Measurements from ENCODE around the gene NINL.

The NINL gene

DNA sequence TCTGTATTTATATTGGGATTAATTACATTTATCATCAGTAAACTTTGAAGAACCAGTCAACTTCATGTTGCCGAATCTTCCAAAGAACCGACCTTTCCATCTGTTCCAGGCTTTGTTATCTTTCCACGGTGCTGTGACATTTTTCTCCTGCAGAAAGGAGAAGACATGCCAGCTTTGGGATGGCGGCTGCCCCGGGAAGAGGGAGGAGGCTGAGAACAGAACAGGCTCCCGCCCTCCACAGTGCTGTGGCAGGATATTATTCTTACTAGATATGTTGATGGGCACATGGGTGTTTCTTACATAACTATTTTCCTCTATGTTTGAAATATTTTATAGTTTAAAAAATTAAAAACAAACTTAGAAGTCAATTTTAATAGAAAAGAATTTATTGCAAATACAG is 133.0 kb downstream of the NINL start:
- no peaks in the 10 kb centered on the region for H3F3A ChIP-seq (ENCODE audit: control insufficient read depth, insufficient read depth)

DNA sequence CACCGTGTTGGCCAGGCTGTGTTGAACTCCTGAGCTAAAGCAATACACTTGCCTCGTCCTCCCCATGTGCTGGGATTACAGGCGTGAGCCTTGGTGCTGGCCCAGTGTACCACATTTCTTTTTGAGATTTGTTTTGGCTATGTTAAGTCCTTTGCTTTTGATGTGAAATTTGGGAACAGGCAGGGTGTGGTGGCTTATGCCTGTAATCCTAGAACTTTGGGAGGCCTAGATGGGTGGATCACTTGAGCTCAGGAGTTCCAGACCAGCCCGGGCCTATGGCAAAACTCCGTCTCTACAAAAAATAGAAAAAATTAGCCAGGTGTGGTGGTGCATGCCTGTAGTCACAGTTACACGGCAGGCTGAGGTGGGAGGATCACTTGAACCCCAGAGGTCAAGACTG is 137.7 kb downstream of the NINL start:
- no peaks in the 10 kb centered on the region for H3F3A ChIP-seq (ENCODE audit: control insufficient read depth, insufficient read depth)
- H3K9me2 ChIP-seq (replicated peaks; ENCODE audit: control insufficient read depth, low read length): no peaks in the 10 kb centered on the region
- no peaks in the 10 kb centered on the region for H3K27me3 ChIP-seq (ENCODE audit: control insufficient read depth, low read length)
- no peak overlapping the region for H3K27ac ChIP-seq (ENCODE audit: low read depth, low read length)
- H3K4me1 ChIP-seq (ENCODE audit: control insufficient read depth, low read length): no peaks in the 10 kb centered on the region
- TF ChIP-seq EZH2phosphoT487 (IDR thresholded peaks at IDR 0.05; ENCODE audit: borderline replicate concordance, low read length): no peak
- TF ChIP-seq, protein P1, sequence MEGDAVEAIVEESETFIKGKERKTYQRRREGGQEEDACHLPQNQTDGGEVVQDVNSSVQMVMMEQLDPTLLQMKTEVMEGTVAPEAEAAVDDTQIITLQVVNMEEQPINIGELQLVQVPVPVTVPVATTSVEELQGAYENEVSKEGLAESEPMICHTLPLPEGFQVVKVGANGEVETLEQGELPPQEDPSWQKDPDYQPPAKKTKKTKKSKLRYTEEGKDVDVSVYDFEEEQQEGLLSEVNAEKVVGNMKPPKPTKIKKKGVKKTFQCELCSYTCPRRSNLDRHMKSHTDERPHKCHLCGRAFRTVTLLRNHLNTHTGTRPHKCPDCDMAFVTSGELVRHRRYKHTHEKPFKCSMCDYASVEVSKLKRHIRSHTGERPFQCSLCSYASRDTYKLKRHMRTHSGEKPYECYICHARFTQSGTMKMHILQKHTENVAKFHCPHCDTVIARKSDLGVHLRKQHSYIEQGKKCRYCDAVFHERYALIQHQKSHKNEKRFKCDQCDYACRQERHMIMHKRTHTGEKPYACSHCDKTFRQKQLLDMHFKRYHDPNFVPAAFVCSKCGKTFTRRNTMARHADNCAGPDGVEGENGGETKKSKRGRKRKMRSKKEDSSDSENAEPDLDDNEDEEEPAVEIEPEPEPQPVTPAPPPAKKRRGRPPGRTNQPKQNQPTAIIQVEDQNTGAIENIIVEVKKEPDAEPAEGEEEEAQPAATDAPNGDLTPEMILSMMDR (IDR thresholded peaks at IDR 0.05; ENCODE audit: low read depth, low read length, poor library complexity, severe bottlenecking): no peak
- no peak overlapping the region for H3K4me3 ChIP-seq (ENCODE audit: low read length)
- H3K36me3 ChIP-seq (ENCODE audit: control insufficient read depth, low read length): peaks cover 56% of the 10 kb centered on the region
- no peak overlapping the region for H3K4me2 ChIP-seq (ENCODE audit: low read length)
- peaks cover 2% of the 10 kb centered on the region; the same call in 1 of the 2 replicates for H3K9me3 ChIP-seq (ENCODE audit: control insufficient read depth, insufficient read depth, low read length)
- no peaks in the 10 kb centered on the region for H3K79me2 ChIP-seq (ENCODE audit: control insufficient read depth, low read length)
- no peaks in the 10 kb centered on the region for H4K20me1 ChIP-seq (ENCODE audit: control insufficient read depth, insufficient read depth, low read depth, low read length)

More for the DNA sequence above, 133.0 kb downstream of the NINL start:
- H3K9me2 ChIP-seq (replicated peaks; ENCODE audit: control insufficient read depth, low read length): no peaks in the 10 kb centered on the region
- no peaks in the 10 kb centered on the region for H4K20me1 ChIP-seq (ENCODE audit: control insufficient read depth, insufficient read depth, low read depth, low read length)
- H3K79me2 ChIP-seq (ENCODE audit: control insufficient read depth, low read length): no peaks in the 10 kb centered on the region
- H3K4me3 ChIP-seq (ENCODE audit: low read length): no peak overlapping the region
- no peaks in the 10 kb centered on the region for H3K27me3 ChIP-seq (ENCODE audit: control insufficient read depth, low read length)
- H3K27ac ChIP-seq (ENCODE audit: low read depth, low read length): no peak overlapping the region
- H3K9me3 ChIP-seq (ENCODE audit: control insufficient read depth, insufficient read depth, low read length): peaks cover under 1% of the 10 kb centered on the region; the same call in 1 of the 2 replicates
- H3K36me3 ChIP-seq (ENCODE audit: control insufficient read depth, low read length): peaks cover 14% of the 10 kb centered on the region
- H3K4me2 ChIP-seq (ENCODE audit: low read length): no peak overlapping the region
- no peaks in the 10 kb centered on the region for H3K4me1 ChIP-seq (ENCODE audit: control insufficient read depth, low read length)
- TF ChIP-seq, protein P1 (IDR thresholded peaks at IDR 0.05; ENCODE audit: low read depth, low read length, poor library complexity, severe bottlenecking): no peak
- TF ChIP-seq EZH2phosphoT487 (IDR thresholded peaks at IDR 0.05; ENCODE audit: borderline replicate concordance, low read length): no peak

- H3K9me3 ChIP-seq (ENCODE audit: control insufficient read depth, insufficient read depth, low read length): peaks cover 2% of the 10 kb centered on the region; the same call in 1 of the 2 replicates
- no peak overlapping the region for H3K4me3 ChIP-seq (ENCODE audit: low read length)
- no peaks in the 10 kb centered on the region for H3K79me2 ChIP-seq (ENCODE audit: control insufficient read depth, low read length)
- no peaks in the 10 kb centered on the region for H3F3A ChIP-seq (ENCODE audit: control insufficient read depth, insufficient read depth)
- H3K36me3 ChIP-seq (ENCODE audit: control insufficient read depth, low read length): peaks cover 79% of the 10 kb centered on the region
- no peaks in the 10 kb centered on the region for H3K9me2 ChIP-seq (replicated peaks; ENCODE audit: control insufficient read depth, low read length)
- TF ChIP-seq, protein P1 (IDR thresholded peaks at IDR 0.05; ENCODE audit: low read depth, low read length, poor library complexity, severe bottlenecking): no peak
- TF ChIP-seq EZH2phosphoT487 (IDR thresholded peaks at IDR 0.05; ENCODE audit: borderline replicate concordance, low read length): no peak
- H3K27me3 ChIP-seq (ENCODE audit: control insufficient read depth, low read length): no peaks in the 10 kb centered on the region
- no peaks in the 10 kb centered on the region for H4K20me1 ChIP-seq (ENCODE audit: control insufficient read depth, insufficient read depth, low read depth, low read length)
- no peak overlapping the region for H3K4me2 ChIP-seq (ENCODE audit: low read length)
- H3K4me1 ChIP-seq (ENCODE audit: control insufficient read depth, low read length): peaks cover 1% of the 10 kb centered on the region
- no peak overlapping the region for H3K27ac ChIP-seq (ENCODE audit: low read depth, low read length)
Observed at GRCh38 chr20:25444556-25444955, 140.8 kb downstream of the NINL start.

Data from DOHH2 (cell line).